ENCODE results near the gene OGFOD3.

DNA sequence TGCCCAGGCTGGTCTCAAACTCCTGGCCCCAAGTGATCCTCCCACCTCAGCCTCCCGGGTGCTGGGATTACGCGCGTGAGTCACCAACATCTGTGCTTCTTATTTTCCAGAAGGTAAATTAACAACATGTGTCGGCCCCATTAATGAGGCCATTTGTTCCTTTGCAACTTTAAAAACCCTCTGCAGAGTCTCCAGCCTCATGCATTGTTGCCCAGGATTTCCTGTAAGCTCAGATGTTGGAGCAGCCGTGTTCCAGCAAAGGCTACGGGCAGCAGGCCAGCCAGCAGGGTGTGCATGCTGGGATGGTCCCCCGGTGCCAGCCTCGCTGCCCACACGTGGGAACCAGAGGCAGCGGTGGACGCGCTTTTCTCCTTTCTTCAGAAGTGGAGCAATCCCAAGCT, 19.3 kb downstream of the OGFOD3 start:
- TF ChIP-seq, protein P1, sequence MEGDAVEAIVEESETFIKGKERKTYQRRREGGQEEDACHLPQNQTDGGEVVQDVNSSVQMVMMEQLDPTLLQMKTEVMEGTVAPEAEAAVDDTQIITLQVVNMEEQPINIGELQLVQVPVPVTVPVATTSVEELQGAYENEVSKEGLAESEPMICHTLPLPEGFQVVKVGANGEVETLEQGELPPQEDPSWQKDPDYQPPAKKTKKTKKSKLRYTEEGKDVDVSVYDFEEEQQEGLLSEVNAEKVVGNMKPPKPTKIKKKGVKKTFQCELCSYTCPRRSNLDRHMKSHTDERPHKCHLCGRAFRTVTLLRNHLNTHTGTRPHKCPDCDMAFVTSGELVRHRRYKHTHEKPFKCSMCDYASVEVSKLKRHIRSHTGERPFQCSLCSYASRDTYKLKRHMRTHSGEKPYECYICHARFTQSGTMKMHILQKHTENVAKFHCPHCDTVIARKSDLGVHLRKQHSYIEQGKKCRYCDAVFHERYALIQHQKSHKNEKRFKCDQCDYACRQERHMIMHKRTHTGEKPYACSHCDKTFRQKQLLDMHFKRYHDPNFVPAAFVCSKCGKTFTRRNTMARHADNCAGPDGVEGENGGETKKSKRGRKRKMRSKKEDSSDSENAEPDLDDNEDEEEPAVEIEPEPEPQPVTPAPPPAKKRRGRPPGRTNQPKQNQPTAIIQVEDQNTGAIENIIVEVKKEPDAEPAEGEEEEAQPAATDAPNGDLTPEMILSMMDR (IDR thresholded peaks at IDR 0.05; ENCODE audit: borderline replicate concordance, extremely low read depth, low read length, poor library complexity, severe bottlenecking) = no peak
- TF ChIP-seq EZH2 (IDR thresholded peaks at IDR 0.05; ENCODE audit: borderline replicate concordance, low read depth, low read length, severe bottlenecking) = no peak
